ENCODE data around the gene DMRTC2.

DMRTC2 gene

DNA sequence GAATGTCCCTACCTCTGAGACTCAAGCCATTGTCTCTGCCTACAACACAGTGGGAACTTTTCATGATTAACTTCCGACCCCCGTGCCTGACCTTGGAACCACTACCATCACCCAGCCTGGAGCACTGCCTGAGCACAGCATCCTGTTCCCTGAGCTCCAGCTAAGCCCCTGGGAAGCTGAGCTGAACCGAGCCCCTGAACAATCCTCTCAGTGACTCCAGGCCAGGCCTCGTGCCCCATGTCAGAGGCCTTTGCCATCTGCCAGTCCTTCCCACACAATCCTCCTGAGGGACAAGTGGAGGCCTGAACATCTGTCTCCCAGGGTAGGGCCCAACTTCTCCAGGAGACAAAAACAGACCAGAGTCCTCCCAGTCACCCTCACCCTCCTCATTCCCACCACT, 30.9 kb upstream of the DMRTC2 start:
- Histone ChIP-seq H3K27me3 (ENCODE audit: control insufficient read depth, insufficient read depth, low read length) (no peaks in the 10 kb centered on the region), H3K4me3 (ENCODE audit: low read length) (no peak overlapping the region), H3K4me1 (ENCODE audit: control insufficient read depth, insufficient read depth, low read length) (no peaks in the 10 kb centered on the region)

DNA sequence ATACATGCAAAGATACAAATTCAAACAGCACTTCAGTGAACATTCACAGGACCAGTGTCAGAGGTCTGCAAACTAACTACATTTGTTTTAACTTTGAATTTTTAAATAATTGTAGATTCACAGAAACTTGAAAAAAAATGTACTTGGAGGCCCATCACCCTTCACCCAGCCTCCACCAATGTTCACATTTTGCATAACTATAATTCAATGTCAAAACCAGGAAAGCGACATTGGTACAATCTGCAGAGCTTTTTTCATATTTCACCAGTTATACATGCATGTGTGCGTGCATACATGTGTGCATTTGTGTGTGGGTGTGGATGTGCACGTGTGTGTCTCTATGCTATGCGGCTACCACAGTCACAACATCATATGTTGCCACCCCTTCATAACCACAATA, 29.5 kb upstream of the DMRTC2 start:
- H3K27ac ChIP-seq (ENCODE audit: low read depth, low read length) = no peak overlapping the region
- no peaks in the 10 kb centered on the region for H3K36me3 ChIP-seq (ENCODE audit: control insufficient read depth, insufficient read depth, low read length)
- H3K27me3 ChIP-seq (ENCODE audit: control insufficient read depth, insufficient read depth, low read length) = no peaks in the 10 kb centered on the region
- H3K4me1 ChIP-seq (ENCODE audit: control insufficient read depth, insufficient read depth, low read length) = no peaks in the 10 kb centered on the region
- no peak overlapping the region for H3K9ac ChIP-seq (ENCODE audit: low read length)
- H3K4me3 ChIP-seq (ENCODE audit: low read length) = no peak overlapping the region

More for the DNA sequence above, 30.9 kb upstream of the DMRTC2 start:
- Histone ChIP-seq H3K9ac (ENCODE audit: low read length) (no peak overlapping the region), H3K27ac (ENCODE audit: low read depth, low read length) (no peak overlapping the region), H3K36me3 (ENCODE audit: control insufficient read depth, insufficient read depth, low read length) (no peaks in the 10 kb centered on the region)

DNA sequence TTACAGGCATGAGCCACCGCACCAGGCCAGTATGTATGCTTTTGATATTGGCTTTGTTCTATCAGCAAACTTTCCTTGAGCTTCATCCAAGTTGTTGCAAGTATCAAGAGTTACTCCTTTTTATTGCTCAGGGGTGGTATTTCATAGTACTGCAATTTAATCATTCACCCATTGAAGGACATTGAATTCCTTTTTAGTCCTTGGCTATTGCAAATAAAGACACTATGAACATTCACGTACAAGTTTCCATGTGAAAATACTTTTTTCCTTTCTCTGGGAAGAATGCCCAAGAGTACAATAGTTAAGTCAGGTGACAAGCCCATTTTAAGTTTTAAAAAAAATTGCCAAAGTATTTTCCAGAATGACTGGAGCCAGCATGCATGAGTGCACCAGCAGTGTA, 28.1 kb upstream of the DMRTC2 start:
- no peaks in the 10 kb centered on the region for H3K36me3 ChIP-seq (ENCODE audit: control insufficient read depth, insufficient read depth, low read length)
- no peaks in the 10 kb centered on the region for H3K4me1 ChIP-seq (ENCODE audit: control insufficient read depth, insufficient read depth, low read length)
- peaks cover 3% of the 10 kb centered on the region for H3K27me3 ChIP-seq (ENCODE audit: control insufficient read depth, insufficient read depth, low read length)
- H3K9ac ChIP-seq (ENCODE audit: low read length) = no peak overlapping the region
- no peak overlapping the region for H3K27ac ChIP-seq (ENCODE audit: low read depth, low read length)
- H3K4me3 ChIP-seq (ENCODE audit: low read length) = no peak overlapping the region

DNA sequence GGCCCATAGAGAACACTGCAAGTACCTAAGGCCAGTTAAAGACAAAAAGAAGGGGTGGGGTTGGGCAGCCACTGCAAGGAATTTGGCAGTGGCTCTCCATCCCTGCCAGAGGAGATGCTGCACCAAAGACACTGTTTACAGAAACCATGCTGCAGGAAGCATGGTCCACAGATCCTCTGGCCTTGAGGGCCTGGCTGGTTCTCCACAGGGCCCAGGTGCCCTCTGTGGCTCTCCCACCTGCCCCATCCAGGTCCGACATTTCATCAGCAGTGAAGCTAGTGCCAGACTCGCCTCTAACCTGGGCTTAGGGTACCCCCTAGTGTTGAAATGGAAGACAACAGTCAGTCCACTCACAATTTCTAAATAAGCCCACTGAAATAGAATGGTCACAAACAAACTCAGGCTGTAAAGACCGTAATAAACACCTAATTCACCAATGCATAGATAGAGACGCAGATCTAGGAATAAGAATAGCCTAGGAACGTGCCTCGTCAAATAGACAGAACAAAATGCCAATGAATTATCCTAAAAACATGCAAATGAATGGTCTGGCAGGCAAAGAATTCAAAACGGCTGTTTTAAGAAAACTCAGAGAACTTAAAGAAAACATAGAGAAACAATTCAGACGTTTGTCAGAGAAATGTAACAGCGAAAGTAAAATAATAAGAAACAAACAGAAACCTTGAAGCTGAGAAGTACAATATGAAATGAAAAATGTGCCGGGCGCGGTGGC, 23.7 kb upstream of the DMRTC2 start:
- peaks cover 3% of the 10 kb centered on the region for H3K27me3 ChIP-seq (ENCODE audit: control insufficient read depth, insufficient read depth, low read length)
- no peaks in the 10 kb centered on the region for H3K36me3 ChIP-seq (ENCODE audit: control insufficient read depth, insufficient read depth, low read length)
- no peak overlapping the region for H3K9ac ChIP-seq (ENCODE audit: low read length)
- no peaks in the 10 kb centered on the region for H3K4me1 ChIP-seq (ENCODE audit: control insufficient read depth, insufficient read depth, low read length)
- H3K4me3 ChIP-seq (ENCODE audit: low read length) = no peak overlapping the region
- H3K27ac ChIP-seq (ENCODE audit: low read depth, low read length) = no peak overlapping the region

DNA sequence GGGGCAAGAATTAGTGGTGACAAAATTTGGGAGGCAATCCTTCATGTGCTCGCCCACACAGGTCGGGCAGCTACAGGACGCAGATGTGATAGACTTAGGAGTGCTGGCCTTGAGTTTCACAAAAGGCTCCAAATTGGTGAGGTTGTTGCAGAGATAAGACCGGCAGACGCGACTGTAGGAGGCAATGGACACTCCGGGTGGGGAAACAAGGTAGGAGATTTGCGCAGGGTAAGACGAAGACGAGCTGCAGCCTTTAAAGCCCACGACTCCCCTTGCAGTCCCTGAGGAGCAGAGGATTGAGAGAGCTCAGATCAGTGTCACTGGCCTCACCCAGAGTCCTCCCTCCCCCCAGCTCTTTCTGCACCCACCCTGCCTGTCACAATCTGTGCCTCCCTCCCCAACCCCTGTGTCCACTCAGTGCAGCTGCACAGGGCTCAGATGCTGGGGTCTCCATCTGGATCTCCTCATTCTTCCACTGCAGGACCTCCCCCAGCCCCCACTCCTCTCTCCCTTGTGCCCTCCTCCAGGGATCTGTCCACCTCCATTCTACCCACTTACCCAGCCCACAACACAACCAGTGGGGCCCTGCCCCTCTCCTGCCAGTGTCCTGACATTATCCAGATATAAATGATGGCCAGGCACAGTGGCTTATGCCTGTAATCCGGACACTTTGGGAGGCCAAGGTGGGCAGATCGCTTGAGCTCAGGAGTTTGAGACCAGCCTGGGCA, 6.7 kb upstream of the DMRTC2 start:
- no peak overlapping the region for H3K27ac ChIP-seq (ENCODE audit: low read depth, low read length)
- H3K4me3 ChIP-seq (ENCODE audit: low read length) = no peak overlapping the region
- no peaks in the 10 kb centered on the region for H3K36me3 ChIP-seq (ENCODE audit: control insufficient read depth, insufficient read depth, low read length)
- H3K27me3 ChIP-seq (ENCODE audit: control insufficient read depth, insufficient read depth, low read length) = peaks cover 12% of the 10 kb centered on the region
- H3K9ac ChIP-seq (ENCODE audit: low read length) = no peak overlapping the region
- no peaks in the 10 kb centered on the region for H3K4me1 ChIP-seq (ENCODE audit: control insufficient read depth, insufficient read depth, low read length)

DNA sequence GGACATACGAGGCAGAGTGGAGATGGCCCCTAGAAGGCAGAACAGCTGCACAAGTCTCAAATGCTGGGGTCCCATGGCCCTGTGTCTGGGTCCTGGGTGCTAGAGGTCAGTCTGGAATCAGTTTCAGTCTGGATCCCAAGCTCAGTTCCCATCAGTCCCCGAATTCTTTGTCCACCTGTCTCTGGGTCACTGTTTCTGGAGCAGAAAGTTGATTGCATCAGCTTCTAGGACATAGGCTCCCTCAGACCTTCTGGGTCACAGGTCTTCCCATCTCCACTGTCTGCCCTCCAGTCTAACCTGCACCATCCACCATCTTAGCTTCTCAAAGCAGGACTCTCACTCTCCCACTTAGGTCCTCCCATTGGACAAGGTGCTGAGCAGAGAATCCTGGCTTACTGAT, 5.6 kb upstream of the DMRTC2 start:
- peaks cover 12% of the 10 kb centered on the region for H3K27me3 ChIP-seq (ENCODE audit: control insufficient read depth, insufficient read depth, low read length)
- H3K9ac ChIP-seq (ENCODE audit: low read length) = no peak overlapping the region
- H3K4me1 ChIP-seq (ENCODE audit: control insufficient read depth, insufficient read depth, low read length) = no peaks in the 10 kb centered on the region
- H3K27ac ChIP-seq (ENCODE audit: low read depth, low read length) = no peak overlapping the region
- H3K4me3 ChIP-seq (ENCODE audit: low read length) = no peak overlapping the region
- no peaks in the 10 kb centered on the region for H3K36me3 ChIP-seq (ENCODE audit: control insufficient read depth, insufficient read depth, low read length)

DNA sequence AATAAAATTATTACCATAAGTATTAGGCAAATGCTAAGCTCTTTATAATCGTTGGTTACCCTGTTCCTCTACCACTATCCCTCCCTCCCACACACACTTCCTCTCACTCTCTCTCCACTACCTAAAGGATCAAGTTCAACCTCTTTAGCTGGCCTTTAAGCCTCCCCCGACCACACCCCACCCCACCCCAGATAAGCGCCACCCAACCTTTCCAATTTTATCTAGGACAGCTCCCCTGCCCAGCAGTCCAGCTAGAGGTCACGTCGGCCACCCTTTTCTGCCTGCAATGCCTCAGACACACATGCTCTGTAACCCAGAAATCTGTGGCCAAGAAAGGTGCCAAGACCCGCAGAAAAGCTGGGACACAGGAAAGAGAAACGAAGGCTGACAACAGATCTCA, 1.5 kb upstream of the DMRTC2 start:
- no peaks in the 10 kb centered on the region for H3K4me1 ChIP-seq (ENCODE audit: control insufficient read depth, insufficient read depth, low read length)
- H3K27me3 ChIP-seq (ENCODE audit: control insufficient read depth, insufficient read depth, low read length) = peaks cover 9% of the 10 kb centered on the region
- H3K27ac ChIP-seq (ENCODE audit: low read depth, low read length) = no peak overlapping the region
- no peak overlapping the region for H3K4me3 ChIP-seq (ENCODE audit: low read length)
- no peaks in the 10 kb centered on the region for H3K36me3 ChIP-seq (ENCODE audit: control insufficient read depth, insufficient read depth, low read length)
- no peak overlapping the region for H3K9ac ChIP-seq (ENCODE audit: low read length)

DNA sequence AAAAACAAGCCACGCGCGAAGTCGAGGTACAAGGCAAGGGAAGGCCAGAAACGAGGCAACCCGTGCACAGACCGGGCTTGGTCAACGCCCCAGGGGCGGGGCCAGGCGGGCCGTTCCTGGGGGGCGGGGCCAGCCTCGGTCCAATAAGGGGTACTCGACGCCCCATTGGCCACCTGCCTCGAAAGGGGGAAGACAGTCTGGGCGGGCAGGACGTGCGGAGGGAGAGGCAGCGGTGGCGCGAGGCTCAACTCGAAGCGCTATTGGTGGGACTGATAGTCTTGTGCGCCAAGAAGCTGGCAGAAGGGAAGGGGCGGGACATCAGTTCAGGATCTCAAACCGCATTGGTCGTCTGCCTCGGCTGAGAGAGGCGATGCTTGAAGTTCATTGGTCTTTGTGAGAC, 241 bp upstream of the DMRTC2 start, which contains the start of gene LYPD4:
TSS of gene LYPD4 (minus strand) at position 83 of the 400 bp plus-strand sequence. CDS start 5,398 bp downstream, outside the sequence.
- H3K4me3 ChIP-seq (ENCODE audit: low read length) = no peak within 1 kb of the TSS
- H3K27me3 ChIP-seq (ENCODE audit: control insufficient read depth, insufficient read depth, low read length) = no peaks in the 10 kb centered on the region
- H3K4me1 ChIP-seq (ENCODE audit: control insufficient read depth, insufficient read depth, low read length) = no peaks in the 10 kb centered on the region
- no peak within 1 kb of the TSS for H3K27ac ChIP-seq (ENCODE audit: low read depth, low read length)
- no peak within 1 kb of the TSS for H3K9ac ChIP-seq (ENCODE audit: low read length)
- H3K36me3 ChIP-seq (ENCODE audit: control insufficient read depth, insufficient read depth, low read length) = no peaks in the 10 kb centered on the region

DNA sequence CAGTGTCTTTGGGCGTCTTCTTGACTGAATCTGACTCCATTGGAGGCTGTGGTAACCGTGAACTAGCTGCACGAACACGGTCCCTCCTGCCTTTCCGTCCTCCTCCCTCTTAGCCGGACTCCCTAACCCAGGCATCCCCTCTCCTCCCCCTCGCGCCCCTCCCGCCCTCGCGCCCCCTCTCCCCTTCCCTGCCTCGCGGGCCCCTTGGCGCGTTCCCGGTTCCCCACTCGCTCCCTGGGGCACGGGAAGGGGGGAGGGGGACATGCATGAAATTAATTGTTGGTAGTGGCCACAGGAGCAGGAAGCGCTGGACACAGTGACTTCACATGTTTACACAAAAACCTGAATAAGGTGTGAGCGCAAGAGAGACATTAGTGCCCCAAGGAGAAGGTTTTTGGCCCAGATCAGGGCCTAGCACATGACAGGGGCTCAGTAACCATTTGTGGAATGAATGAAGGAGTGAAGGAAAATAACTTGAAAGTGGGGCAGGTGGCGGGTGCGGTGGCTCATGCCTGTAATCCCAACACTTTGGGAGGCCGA, 279 bp downstream of the DMRTC2 start:
- H3K9ac ChIP-seq (ENCODE audit: low read length) = no peak overlapping the region
- H3K4me1 ChIP-seq (ENCODE audit: control insufficient read depth, insufficient read depth, low read length) = no peaks in the 10 kb centered on the region
- no peak overlapping the region for H3K27ac ChIP-seq (ENCODE audit: low read depth, low read length)
- H3K27me3 ChIP-seq (ENCODE audit: control insufficient read depth, insufficient read depth, low read length) = no peaks in the 10 kb centered on the region
- no peaks in the 10 kb centered on the region for H3K36me3 ChIP-seq (ENCODE audit: control insufficient read depth, insufficient read depth, low read length)
- no peak overlapping the region for H3K4me3 ChIP-seq (ENCODE audit: low read length)

DNA sequence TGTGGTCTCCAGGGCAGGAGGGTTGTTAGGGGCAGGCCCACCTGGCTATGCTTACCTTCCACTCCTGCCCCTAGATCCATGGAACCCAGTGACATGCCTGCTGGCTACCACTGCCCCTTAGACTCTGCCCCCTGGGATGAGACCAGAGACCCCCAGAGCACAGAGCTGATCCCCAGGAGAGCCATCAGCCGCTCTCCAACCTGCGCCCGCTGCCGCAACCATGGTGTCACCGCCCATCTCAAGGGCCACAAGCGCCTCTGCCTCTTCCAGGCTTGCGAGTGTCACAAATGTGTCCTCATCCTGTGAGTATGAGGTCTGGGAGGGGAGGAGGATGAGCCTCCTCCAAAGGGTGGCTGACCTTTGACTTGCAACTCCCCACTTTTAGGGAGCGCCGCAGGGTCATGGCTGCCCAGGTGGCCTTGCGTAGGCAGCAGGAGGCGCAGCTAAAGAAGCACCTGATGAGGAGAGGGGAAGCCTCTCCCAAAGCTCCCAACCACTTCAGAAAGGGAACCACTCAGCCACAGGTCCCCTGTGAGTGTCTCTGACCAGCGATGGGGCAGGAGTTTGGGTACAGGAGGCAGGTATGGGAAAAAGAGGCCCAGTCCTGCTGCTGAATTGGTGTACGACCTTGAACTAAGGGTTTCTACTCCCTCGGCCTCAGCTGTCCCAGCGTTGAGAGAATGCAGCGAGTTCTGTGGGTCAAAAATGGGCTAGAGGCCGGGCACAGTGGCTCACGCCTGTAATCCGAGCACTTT, 2.7 kb downstream of the DMRTC2 start:
- Histone ChIP-seq H3K9ac (ENCODE audit: low read length) (no peak overlapping the region), H3K27me3 (ENCODE audit: control insufficient read depth, insufficient read depth, low read length) (peaks cover 3% of the 10 kb centered on the region), H3K36me3 (ENCODE audit: control insufficient read depth, insufficient read depth, low read length) (no peaks in the 10 kb centered on the region), H3K4me3 (ENCODE audit: low read length) (no peak overlapping the region), H3K27ac (ENCODE audit: low read depth, low read length) (no peak overlapping the region), H3K4me1 (ENCODE audit: control insufficient read depth, insufficient read depth, low read length) (no peaks in the 10 kb centered on the region)

DNA sequence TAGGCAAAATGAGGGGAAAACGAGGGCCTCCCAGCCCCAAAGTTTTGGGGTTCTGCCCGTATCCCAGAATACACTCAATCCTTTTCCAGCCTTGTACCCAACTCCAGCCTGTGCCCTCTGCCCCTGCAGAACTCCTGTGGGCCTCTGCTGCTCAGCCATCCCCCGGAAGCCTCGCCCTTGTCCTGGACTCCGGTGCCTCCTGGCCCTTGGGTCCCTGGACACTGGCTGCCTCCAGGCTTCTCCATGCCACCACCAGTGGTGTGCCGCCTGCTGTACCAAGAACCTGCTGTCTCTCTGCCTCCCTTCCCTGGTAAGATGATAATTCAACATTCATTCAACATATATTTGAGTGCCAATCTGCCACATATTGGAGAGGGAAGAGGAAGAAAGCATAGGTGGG, 3.8 kb downstream of the DMRTC2 start:
- H3K4me1 ChIP-seq (ENCODE audit: control insufficient read depth, insufficient read depth, low read length) = no peaks in the 10 kb centered on the region
- H3K9ac ChIP-seq (ENCODE audit: low read length) = no peak overlapping the region
- peaks cover 3% of the 10 kb centered on the region for H3K27me3 ChIP-seq (ENCODE audit: control insufficient read depth, insufficient read depth, low read length)
- H3K4me3 ChIP-seq (ENCODE audit: low read length) = no peak overlapping the region
- no peaks in the 10 kb centered on the region for H3K36me3 ChIP-seq (ENCODE audit: control insufficient read depth, insufficient read depth, low read length)
- no peak overlapping the region for H3K27ac ChIP-seq (ENCODE audit: low read depth, low read length)

DNA sequence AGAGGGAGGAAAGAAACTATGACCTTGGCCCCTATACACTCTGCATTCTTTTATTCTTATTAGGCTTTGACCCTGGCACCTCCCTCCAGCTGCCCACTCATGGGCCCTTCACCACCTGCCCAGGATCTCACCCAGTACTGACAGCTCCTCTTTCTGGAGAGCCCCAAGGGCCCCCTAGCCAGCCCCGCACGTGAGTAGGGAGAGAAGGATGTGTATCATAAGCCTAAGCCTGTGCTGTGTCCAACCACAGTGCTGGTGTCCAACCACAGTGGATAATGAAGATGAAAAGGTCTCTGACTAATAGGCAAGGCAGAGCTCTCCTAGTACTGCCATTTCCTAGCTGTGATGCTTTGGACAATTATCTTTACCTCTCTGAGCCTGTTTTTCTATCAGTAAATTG, 4.2 kb downstream of the DMRTC2 start:
- Histone ChIP-seq H3K9ac (ENCODE audit: low read length) (no peak overlapping the region), H3K4me3 (ENCODE audit: low read length) (no peak overlapping the region), H3K27me3 (ENCODE audit: control insufficient read depth, insufficient read depth, low read length) (peaks cover 3% of the 10 kb centered on the region), H3K27ac (ENCODE audit: low read depth, low read length) (no peak overlapping the region), H3K36me3 (ENCODE audit: control insufficient read depth, insufficient read depth, low read length) (no peaks in the 10 kb centered on the region), H3K4me1 (ENCODE audit: control insufficient read depth, insufficient read depth, low read length) (no peaks in the 10 kb centered on the region)
